Inflammatory macrophage treated with lipopolysaccharide for 4 hours (primary cell): ENCODE results near the gene TULP3.
"Not testable (repeated sequence)": the region's sequence is repeated elsewhere in the genome, so short reads cannot be mapped to it uniquely, and the experiment has no call there.

Source experiments
- DNase-seq: peaks from one replicate; pipeline ENCODE4 v3.0.0-alpha.2; 2020

Gene TULP3, protein sequence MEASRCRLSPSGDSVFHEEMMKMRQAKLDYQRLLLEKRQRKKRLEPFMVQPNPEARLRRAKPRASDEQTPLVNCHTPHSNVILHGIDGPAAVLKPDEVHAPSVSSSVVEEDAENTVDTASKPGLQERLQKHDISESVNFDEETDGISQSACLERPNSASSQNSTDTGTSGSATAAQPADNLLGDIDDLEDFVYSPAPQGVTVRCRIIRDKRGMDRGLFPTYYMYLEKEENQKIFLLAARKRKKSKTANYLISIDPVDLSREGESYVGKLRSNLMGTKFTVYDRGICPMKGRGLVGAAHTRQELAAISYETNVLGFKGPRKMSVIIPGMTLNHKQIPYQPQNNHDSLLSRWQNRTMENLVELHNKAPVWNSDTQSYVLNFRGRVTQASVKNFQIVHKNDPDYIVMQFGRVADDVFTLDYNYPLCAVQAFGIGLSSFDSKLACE

DNA sequence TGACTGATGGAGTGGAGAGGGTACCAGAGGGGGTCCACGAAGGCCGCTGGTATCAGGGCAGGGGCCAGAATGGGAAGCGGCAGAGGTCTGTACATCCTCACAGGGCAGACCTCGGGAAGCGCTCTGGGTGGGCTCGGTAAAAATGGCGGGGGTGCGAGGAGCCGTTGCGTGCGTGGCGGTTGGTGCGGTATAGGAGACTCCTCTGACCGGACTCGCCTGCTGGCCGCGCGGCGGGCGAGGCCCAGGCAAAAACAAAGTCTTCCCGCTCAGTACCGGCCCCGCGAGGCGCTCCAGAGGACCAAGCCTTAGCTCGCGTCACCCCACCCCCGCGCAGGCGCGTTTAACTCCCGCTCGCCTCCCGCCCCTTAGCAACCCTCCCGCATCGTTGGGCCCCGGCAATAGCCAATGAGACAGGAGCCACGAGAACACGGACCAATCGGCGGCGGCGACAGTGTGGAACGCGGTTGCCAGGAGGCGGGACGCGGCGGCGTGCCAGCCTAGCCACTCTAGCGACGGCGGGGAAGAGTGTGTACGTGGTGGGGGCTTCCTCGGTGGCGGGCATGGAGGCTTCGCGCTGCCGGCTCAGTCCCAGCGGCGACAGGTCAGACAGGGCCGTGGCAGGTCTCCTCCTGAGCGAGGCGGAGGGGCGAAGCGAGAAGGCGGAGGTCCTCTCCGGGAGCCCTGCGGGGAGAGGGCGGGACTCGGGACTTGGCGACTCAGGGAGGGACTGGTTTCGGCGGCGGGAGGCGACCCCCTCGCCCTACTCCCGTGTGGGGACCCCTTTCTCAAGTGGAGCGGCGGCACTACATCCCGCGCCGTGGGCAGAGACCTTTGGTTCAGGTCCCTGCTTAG, at the start of gene TULP3:
Gene TULP3 (plus strand): TSS at position 504 of the 852 bp plus-strand sequence. CDS start 57 bp downstream, at position 561.
- DNase-seq: peak; percentile 98

GRCh38 chr12:2841056-2841650, 49.5 kb upstream of the TULP3 start:
- no peak for DNase-seq

DNA sequence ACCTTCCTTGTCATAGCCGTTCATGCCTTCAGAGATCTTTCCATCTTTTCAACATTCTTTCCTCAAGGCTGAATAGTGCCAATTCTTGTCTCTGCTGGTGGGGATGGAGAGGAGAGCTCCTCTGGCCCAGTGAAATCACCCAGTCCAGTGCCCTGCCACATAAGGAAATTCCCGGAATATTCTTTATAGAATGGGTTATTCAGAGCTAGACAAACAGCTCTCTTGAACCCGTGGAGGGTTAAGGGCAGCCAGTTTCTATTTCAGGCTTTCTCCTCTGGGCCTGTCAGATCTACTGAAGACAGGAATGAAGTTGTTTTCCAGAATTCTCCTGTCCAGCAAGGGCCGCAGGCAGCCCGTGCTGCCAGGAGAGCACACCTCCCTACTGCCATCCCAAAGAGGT, 47.7 kb upstream of the TULP3 start:
- DNase-seq: no peak

DNA sequence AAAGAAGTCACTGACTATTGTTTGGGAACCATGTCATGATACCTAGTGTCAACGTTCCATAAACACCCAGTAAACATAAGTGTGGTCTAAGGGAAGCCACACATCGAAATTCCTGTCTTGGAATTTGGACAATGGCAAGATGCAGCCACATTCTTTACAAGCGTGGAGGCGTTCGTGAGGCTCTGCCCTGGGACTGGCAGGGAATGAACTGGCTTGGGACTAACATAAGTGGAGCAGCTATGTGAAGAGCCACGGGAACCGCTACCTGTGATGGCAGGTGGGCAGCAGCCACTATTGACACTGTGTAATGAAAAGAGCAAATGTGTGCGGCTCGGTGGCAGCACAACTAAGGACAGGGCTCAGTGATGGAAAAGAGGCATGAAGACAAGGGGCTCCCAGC, 45.9 kb upstream of the TULP3 start:
- DNase-seq: no peak

DNA sequence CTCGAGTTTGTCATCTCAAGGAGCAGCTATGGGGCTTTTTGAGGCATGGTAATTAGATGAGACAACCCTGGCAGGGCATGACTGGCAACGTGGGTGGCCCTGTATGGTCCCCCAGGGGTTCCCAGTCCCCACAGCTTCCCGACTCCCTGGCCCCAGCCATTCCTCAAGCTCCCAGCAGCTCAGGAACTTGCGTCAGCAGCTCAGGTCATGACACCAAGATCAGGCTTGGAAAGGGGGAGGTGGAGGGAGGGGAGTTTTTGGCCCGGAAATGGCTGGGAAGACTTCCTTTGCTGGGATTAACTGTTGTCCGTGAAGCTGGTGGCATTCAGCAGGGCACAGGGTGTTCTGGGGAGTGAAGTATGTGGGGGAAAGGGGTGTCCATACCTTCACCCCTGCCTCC, 45.4 kb upstream of the TULP3 start:
- DNase-seq: no peak

GRCh38 chr12:2851931-2852330, 38.8 kb upstream of the TULP3 start:
- DNase-seq: no peak

DNA sequence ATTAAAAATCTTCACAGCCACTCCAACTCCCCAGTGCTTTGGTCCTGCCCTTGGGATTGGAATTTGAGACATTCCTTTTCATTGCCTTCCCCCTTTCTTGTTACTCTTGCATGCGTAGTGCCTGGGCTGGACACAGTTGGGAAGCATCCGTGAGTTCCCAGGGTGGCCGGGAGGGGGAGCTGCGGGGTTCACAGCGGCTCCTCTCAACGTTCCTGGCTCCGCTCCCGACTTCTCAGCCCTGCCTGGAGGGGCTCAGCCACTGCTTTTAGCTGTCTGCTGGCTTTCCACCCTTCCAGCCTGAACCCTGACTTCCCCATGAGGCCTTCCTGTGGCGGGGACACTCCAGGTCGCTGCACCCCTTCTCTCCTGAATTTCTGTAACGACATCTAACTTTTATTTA, 37.1 kb upstream of the TULP3 start:
- DNase-seq: peak; percentile 35

GRCh38 chr12:2854669-2855453, 35.8 kb upstream of the TULP3 start:
- no peak for DNase-seq

GRCh38 chr12:2855546-2855945, 35.1 kb upstream of the TULP3 start:
- DNase-seq: no peak

- DNase-seq: no peak
These were observed 34.6 kb upstream of the TULP3 start for GRCh38 chr12:2856051-2856450.

DNA sequence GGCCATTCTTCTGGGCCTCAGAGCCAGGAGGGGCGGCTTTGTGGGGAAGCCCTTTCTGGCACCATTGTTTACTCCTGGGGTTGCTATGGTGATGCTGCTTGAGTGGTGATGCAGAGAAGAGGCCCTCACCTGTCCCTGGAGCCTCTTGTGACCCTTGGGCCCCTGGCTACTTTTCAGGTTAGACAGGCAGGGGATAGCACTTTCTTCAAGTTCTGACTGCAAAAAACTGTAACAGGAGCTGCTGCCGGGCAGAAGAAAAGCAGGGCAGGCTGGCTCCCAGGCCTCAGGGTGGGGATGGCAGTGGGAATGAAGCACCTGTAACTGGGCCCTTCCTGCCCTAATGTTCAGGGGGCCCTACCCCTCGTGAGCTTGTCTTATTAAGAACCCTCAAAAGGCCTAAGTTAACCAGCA, 33.7 kb upstream of the TULP3 start, which contains the start of gene TEX52:
Gene TEX52 (minus strand): TSS at position 19 of the 411 bp plus-strand sequence. CDS start 13 bp downstream, at position 6.
- DNase-seq: no peak

GRCh38 chr12:2857576-2857975, 33.1 kb upstream of the TULP3 start:
- no peak for DNase-seq

GRCh38 chr12:2858334-2858733, 32.4 kb upstream of the TULP3 start:
- DNase-seq: no peak

GRCh38 chr12:2858944-2859421, 31.7 kb upstream of the TULP3 start:
- no peak for DNase-seq

- no peak for DNase-seq
These were observed 30.5 kb upstream of the TULP3 start for GRCh38 chr12:2860170-2860569.

- no peak for DNase-seq
These were observed 27.8 kb upstream of the TULP3 start for GRCh38 chr12:2862876-2863275.

- not testable (repeated sequence) for DNase-seq
These were observed 27.3 kb upstream of the TULP3 start for GRCh38 chr12:2863402-2863801.

DNA sequence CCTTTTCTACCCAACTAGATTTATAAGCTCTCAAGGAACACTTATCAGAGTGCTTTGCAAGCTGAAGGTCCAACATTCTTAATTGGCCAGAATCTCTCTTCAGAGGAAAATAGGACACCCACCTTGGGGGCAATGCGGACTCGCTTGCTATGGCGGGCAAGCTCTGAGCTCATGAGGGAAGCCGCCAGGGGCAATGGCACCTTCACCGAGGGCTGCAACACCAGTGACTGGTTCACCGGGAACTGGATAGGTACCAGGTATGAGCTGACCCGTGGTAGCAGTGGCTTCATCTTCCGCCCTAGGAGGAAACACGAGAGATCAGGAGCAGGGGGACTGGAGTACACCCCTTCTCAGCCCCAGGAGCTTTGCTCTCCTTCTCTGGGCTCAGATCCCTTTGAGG, 26.5 kb upstream of the TULP3 start:
- no peak for DNase-seq

- not testable (repeated sequence) for DNase-seq
These were observed 21.6 kb upstream of the TULP3 start for GRCh38 chr12:2868986-2869632.

GRCh38 chr12:2876431-2877046, 14.2 kb upstream of the TULP3 start:
- DNase-seq: no peak
